ENCODE measurements around the gene DUSP9.

Gene DUSP9

DNA sequence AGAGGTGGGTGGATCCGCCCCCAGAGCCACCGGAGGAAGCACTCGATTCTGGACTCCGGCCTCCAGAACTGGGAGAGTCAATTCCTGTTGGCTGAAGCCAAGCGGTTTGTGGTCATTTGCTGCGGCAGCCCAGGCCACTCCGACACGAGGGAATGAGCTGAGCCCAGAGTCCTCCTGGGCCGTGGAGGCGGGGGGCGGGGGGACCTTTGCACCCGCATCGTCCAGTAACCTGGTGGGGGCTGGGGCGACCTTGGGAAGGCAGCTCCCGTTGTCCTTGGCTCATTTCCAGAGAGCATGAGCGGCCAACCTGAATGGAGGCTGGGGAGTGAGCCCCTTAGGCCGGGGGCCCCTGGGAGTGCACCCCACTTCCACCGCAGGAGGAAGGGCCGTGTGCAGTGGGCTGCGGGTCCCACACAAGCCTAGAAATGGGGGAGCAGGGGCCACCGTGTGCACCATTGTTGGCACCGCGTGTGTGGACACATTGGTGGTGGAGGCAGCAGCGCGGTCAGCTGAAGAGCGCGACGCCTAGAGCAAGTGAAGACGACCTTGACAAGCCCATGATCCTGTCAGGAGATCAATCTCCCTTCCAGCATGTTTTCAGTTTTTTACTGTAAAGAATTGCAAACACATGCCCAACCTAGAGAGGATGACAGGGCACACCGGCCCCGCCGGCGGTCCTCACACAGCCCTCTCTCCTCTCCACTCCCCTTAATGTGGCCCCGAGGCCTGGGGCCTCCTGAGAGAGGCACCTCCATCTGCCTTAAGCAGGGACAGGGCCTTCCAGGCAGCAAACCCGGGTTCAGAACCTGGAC is 19.9 kb upstream of the DUSP9 start:
- Mint-ChIP-seq H3K4me3 (no peak overlapping the region), H3K9me3 (no peaks in the 10 kb centered on the region), H3K27me3 (ENCODE audit: low read depth) (peaks cover 3% of the 10 kb centered on the region), H3K4me1 (ENCODE audit: low read depth) (no peaks in the 10 kb centered on the region), H3K36me3 (ENCODE audit: low read depth) (no peaks in the 10 kb centered on the region), H3K27ac (no peak overlapping the region)
- DNase-seq (ENCODE audit: low spot score) = no peak

DNA sequence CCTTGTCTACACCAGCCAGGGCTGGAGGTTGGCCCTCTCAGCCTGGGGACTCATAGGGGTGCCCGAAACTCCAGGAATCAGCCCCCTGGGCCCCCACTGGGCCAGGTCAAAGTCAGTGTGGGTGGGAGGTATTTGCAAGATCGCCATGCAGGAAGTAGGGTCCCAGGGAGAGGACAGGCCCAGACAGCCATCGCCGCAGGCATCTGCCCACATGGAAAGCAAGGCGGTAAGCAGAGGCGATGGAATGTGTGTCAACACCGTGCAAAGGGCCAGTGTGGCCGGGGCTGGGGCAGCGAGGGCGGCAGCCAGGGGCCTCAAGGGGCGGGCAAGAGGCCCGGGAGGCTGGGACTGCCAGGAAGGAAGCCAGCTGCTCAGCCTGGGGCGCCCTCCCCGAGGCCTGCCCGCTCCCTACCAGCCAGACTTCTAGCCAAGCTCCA is 19.3 kb upstream of the DUSP9 start:
- H3K27me3 Mint-ChIP-seq (ENCODE audit: low read depth) = peaks cover 3% of the 10 kb centered on the region
- no peaks in the 10 kb centered on the region for H3K9me3 Mint-ChIP-seq
- H3K27ac Mint-ChIP-seq = no peak overlapping the region
- no peak for DNase-seq (ENCODE audit: low spot score)
- no peaks in the 10 kb centered on the region for H3K36me3 Mint-ChIP-seq (ENCODE audit: low read depth)
- H3K4me3 Mint-ChIP-seq = no peak overlapping the region
- no peaks in the 10 kb centered on the region for H3K4me1 Mint-ChIP-seq (ENCODE audit: low read depth)

DNA sequence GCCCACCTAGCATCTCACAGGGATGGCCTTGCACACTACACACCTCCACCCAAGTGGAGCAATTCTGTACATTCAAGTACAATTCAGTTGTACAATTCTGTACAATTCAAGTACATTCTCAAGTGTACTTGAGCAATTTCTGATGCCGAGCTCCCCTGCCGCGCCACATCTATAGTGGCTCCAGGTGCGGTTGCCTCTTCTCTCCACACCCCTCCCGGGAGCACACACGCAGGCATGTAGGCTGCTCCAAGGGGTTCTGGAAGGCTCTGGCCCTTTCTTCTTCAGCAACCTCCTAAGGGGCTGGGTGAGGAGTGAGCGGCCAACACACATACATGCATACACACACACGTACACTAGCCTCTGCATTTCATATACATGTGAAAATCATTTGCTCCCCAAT is 18.9 kb upstream of the DUSP9 start:
- no peak for DNase-seq (ENCODE audit: low spot score)
- Mint-ChIP-seq H3K36me3 (ENCODE audit: low read depth) (no peaks in the 10 kb centered on the region), H3K4me3 (no peak overlapping the region), H3K27me3 (ENCODE audit: low read depth) (peaks cover 3% of the 10 kb centered on the region), H3K27ac (no peak overlapping the region), H3K4me1 (ENCODE audit: low read depth) (no peaks in the 10 kb centered on the region), H3K9me3 (no peaks in the 10 kb centered on the region)

DNA sequence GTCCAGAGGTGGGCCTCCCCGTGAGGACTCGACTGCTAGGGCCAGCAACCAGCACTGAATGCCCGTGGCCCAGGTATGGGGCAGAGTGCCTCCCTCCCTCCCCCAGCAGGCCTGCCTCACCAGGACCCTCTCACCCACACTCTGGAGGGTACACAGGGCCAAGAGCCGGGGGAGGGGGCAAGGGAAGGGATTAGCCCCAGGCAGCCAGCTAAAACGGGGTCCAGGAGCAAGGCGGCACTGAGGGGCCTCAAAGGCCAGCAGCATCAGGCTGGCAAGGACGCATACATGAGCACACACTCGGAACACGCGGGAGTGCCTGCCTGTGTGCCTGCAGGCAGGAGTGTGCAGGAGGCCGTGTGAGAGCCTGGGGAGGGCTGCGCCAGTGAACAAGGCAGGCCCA is 18.3 kb upstream of the DUSP9 start:
- no peak overlapping the region for H3K4me3 Mint-ChIP-seq

DNA sequence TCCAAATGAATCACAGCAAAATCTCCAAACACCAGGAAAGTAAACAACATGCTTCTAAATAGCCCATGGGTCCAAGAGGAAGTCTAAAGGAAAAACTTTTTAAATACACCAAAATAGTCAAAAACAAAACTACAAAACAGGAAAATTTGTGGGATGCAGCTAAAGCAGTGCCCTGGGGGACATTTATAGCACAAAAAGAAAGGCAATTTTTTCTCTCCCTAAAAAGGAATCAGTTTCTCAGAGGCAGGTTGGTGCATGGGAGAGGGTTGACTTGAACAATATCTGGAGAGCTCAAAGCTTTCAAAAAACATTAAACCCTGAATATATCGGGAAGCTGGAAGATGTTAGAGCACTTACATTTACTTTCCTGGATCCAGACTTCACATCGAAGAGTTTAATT is 15.7 kb upstream of the DUSP9 start:
- Mint-ChIP-seq H3K36me3 (ENCODE audit: low read depth) (no peaks in the 10 kb centered on the region), H3K4me1 (ENCODE audit: low read depth) (no peaks in the 10 kb centered on the region)

More for the DNA sequence above, 18.3 kb upstream of the DUSP9 start:
- no peaks in the 10 kb centered on the region for H3K4me1 Mint-ChIP-seq (ENCODE audit: low read depth)
- H3K9me3 Mint-ChIP-seq = no peaks in the 10 kb centered on the region
- H3K27me3 Mint-ChIP-seq (ENCODE audit: low read depth) = peaks cover 3% of the 10 kb centered on the region
- no peak for DNase-seq (ENCODE audit: low spot score)
- no peaks in the 10 kb centered on the region for H3K36me3 Mint-ChIP-seq (ENCODE audit: low read depth)
- H3K27ac Mint-ChIP-seq = no peak overlapping the region

DNA sequence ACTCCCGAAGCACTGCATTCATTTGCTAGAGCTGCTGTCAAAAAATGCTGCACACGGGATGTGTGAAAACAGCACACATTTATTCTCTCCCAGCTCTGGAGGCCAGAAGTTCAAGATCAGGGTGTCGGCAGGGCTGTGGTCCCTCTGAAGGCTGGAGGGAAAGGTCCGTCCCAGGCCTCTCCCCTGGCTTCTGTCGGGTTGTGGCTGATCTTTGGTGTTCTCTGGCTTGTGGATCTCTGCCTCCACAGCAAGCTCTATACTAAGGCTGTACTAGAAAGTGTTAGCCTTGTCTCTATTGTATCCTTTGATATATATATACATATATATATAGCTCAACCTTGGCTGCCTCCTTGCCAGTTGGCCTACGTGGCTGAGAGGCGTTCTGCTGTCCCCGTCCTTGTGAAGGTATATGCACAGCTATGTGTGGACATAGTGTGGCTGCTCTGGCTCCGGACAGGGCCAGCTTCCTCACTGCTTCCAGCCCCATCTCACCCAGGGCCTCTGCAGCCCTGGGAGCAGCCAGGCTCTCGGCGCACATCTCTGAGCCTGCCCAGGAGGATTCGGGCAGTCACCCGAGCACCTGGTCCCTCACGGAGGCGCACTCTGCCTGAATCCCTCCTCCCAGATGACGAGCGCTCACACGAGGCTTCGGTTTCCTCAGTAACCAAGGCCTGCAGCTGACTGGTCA is 15.0 kb upstream of the DUSP9 start:
- no peak for DNase-seq (ENCODE audit: low spot score)
- H3K4me3 Mint-ChIP-seq = no peak overlapping the region
- no peaks in the 10 kb centered on the region for H3K9me3 Mint-ChIP-seq
- no peak overlapping the region for H3K27ac Mint-ChIP-seq
- no peaks in the 10 kb centered on the region for H3K36me3 Mint-ChIP-seq (ENCODE audit: low read depth)
- no peaks in the 10 kb centered on the region for H3K4me1 Mint-ChIP-seq (ENCODE audit: low read depth)
- H3K27me3 Mint-ChIP-seq (ENCODE audit: low read depth) = peaks cover 3% of the 10 kb centered on the region

More for the DNA sequence above, 15.7 kb upstream of the DUSP9 start:
- Mint-ChIP-seq H3K27me3 (ENCODE audit: low read depth) (peaks cover 3% of the 10 kb centered on the region), H3K9me3 (no peaks in the 10 kb centered on the region), H3K27ac (no peak overlapping the region), H3K4me3 (no peak overlapping the region)
- DNase-seq (ENCODE audit: low spot score) = no peak

DNA sequence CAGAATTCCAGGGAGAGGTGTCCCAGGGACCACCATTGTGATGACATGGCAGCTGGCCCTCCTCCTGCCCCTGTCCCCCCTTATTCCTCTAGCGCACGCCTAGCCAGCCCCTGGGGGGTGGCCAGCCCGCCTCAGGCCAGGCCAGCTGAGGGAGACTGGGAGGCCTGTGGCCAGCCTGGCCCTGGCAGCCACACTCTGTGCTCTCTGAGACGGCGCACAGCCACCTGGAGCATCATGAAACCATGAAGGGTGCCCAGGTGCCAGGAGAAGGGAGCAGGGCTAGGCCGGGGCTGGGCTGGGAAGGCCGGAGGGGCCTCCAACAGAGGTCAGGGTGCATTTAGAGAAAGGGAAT is 14.4 kb upstream of the DUSP9 start:
- Mint-ChIP-seq H3K27ac (no peak overlapping the region), H3K36me3 (ENCODE audit: low read depth) (no peaks in the 10 kb centered on the region), H3K4me3 (no peak overlapping the region), H3K9me3 (no peaks in the 10 kb centered on the region), H3K27me3 (ENCODE audit: low read depth) (peaks cover 3% of the 10 kb centered on the region), H3K4me1 (ENCODE audit: low read depth) (no peaks in the 10 kb centered on the region)
- no peak for DNase-seq (ENCODE audit: low spot score)

DNA sequence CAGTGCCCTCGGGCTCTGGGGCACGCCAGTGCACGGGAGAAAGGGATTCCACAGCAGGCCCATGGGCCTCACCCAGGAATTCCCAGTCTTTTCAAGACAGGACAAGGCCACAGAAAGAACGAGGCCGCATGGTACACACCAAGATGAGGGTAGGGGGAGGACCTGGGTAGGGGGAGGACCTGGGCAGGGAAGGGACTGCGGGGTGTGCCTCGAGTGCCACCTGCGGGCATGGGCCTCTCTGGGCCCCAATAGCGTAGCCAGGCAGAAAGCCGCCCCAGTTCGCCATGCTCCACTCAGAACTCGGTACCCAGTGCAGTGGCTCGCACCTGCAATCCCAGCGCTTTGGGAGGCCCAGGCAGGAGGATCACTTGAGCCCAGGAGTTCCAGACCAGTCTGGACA is 14.0 kb upstream of the DUSP9 start:
- Mint-ChIP-seq H3K36me3 (ENCODE audit: low read depth) (no peaks in the 10 kb centered on the region), H3K9me3 (no peaks in the 10 kb centered on the region), H3K27me3 (ENCODE audit: low read depth) (peaks cover 3% of the 10 kb centered on the region), H3K4me1 (ENCODE audit: low read depth) (no peaks in the 10 kb centered on the region), H3K27ac (no peak overlapping the region), H3K4me3 (no peak overlapping the region)
- no peak for DNase-seq (ENCODE audit: low spot score)

DNA sequence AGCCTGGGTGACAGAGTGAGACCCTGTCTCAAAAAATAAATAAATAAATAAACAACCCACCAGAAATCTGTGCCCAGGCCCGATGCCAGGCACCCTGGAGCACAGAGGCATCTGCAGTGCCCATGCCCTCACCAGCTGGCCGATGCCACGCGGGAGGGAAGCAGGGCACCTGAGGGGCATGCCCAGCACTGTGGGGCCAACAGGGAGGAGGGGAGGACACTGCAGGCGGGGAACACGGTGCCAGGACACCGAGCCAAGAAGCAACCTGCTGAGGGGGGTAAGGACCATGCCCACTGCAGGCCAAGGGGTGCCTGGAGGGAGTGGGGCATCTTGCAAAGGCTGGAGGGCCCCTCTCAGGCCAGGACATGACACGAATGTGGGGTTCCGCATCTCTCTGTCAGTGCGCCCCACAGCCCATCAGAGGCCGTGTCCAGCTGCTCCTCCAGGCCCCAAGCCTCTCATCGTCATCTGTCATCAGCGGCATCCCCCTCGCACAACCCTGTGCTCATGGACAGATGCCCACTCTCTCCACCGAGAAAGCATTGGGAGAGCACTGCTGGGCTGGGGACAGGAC is 13.3 kb upstream of the DUSP9 start:
- Mint-ChIP-seq H3K4me3 (no peak overlapping the region), H3K4me1 (ENCODE audit: low read depth) (no peaks in the 10 kb centered on the region), H3K27me3 (ENCODE audit: low read depth) (peaks cover 3% of the 10 kb centered on the region), H3K9me3 (no peaks in the 10 kb centered on the region), H3K27ac (no peak overlapping the region), H3K36me3 (ENCODE audit: low read depth) (no peaks in the 10 kb centered on the region)
- no peak for DNase-seq (ENCODE audit: low spot score)

DNA sequence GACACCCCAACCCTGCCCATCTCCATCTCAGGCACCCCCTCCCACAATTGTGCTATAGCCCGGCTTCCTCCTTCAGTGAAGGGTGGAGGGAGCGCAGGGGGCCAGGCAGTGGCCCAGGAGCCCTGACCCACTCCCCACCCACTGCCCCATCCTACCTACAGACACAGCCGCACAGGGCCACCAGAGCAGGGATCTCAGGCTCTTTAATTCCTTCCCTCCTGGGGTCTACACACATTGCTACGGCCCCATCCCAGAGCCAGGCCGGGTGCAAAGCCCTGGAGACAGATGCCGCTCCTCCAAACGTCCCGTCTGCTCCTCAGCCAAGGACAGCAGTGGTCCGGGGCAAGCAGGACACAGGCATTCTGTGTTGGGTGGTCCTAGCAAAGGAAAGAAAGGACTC is 12.8 kb upstream of the DUSP9 start:
- H3K4me3 Mint-ChIP-seq = no peak overlapping the region
- H3K9me3 Mint-ChIP-seq = no peaks in the 10 kb centered on the region
- H3K27me3 Mint-ChIP-seq (ENCODE audit: low read depth) = peaks cover 3% of the 10 kb centered on the region
- DNase-seq (ENCODE audit: low spot score) = no peak
- H3K4me1 Mint-ChIP-seq (ENCODE audit: low read depth) = no peaks in the 10 kb centered on the region
- no peaks in the 10 kb centered on the region for H3K36me3 Mint-ChIP-seq (ENCODE audit: low read depth)
- H3K27ac Mint-ChIP-seq = no peak overlapping the region

DNA sequence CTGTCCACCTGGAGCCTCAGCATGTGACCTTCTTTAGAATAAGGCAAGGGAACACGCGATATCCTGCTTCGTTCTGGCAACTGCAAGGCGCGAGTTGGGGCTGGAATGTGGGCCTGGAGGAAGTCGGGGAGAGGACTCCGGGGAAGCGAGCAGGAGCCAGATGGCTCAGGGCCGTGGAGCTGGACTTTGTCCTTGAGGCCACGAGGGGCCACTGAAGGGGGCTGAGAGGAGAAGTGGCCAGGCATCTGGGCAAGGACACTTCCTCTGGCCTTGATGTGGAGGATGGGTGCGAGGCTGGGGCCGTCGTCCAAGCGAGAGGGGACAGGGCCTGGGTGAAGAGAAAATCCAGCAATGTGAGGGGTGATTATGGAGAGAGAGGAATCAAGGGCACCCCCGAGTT is 12.2 kb upstream of the DUSP9 start:
- Mint-ChIP-seq H3K4me3 (no peak overlapping the region), H3K4me1 (ENCODE audit: low read depth) (no peaks in the 10 kb centered on the region), H3K36me3 (ENCODE audit: low read depth) (no peaks in the 10 kb centered on the region), H3K9me3 (no peaks in the 10 kb centered on the region), H3K27me3 (ENCODE audit: low read depth) (peaks cover 1% of the 10 kb centered on the region), H3K27ac (no peak overlapping the region)
- no peak for DNase-seq (ENCODE audit: low spot score)

DNA sequence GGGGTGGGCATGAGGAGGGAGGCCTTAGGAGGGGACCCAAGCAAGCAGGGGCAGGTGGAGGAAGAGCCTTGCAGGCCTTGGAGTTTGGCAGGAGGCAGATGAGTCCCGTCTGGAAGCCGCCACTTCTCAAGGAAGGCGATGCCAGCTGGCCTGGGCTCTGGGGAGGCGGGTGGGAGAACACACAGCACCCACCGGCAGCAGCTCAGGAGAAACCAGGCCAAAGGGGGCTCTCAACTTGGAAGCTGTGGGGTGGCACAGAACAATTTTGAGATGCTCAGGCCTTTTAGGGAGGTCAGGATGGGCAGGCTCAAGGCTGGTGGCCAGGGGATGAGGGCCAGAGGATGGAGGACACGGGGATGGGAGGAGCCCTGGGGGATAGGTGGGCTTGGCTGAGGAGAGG is 11.6 kb upstream of the DUSP9 start:
- no peak overlapping the region for H3K27ac Mint-ChIP-seq
- no peaks in the 10 kb centered on the region for H3K27me3 Mint-ChIP-seq (ENCODE audit: low read depth)
- no peak for DNase-seq (ENCODE audit: low spot score)
- H3K4me1 Mint-ChIP-seq (ENCODE audit: low read depth) = no peaks in the 10 kb centered on the region
- no peaks in the 10 kb centered on the region for H3K36me3 Mint-ChIP-seq (ENCODE audit: low read depth)
- no peaks in the 10 kb centered on the region for H3K9me3 Mint-ChIP-seq
- no peak overlapping the region for H3K4me3 Mint-ChIP-seq

DNA sequence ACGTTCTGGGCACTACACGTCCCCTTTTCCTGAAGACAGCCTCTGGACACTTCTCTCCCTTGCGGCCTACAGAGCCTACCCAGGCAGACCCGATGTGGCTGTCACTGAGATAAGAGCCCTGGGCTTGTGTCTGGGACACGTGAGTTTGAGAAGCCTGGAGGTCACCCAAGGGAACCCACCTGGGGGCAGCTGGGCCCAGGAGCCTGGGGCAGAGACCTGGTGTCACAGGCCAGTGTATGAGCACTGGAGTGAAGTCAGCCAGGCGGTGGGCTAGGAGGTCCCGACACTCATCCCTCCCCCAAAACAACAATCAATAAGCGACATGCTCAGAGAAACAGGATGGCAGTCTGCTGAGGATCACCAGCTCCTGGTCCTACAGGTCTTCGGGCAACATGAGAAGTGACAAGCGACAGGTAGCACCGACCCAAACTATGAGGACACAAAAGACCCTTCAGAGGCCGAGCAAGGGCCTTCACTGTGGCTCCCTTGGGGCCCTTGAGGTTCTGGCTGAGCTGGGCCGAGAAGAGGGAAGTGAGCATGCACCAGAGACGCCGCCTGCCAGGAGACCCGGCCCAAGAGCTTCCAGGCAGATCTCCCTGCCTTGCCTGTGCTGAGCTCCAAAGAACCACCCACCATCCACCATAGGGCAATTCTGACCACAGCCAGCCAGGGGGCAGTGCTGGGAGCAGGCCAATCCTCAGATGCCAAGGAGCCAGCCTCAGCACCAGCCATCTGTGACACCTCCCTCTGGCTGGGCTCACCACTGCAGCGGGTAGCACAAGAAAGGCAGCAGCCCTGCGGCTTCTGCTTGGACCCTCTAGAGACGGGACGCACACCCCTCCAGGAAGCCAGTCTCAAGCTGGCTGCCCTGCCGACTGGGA is 11.0 kb upstream of the DUSP9 start:
- DNase-seq (ENCODE audit: low spot score) = no peak
- H3K27me3 Mint-ChIP-seq (ENCODE audit: low read depth) = peaks cover 2% of the 10 kb centered on the region
- H3K4me3 Mint-ChIP-seq = no peak overlapping the region
- no peaks in the 10 kb centered on the region for H3K36me3 Mint-ChIP-seq (ENCODE audit: low read depth)
- H3K9me3 Mint-ChIP-seq = no peaks in the 10 kb centered on the region
- H3K4me1 Mint-ChIP-seq (ENCODE audit: low read depth) = no peaks in the 10 kb centered on the region
- H3K27ac Mint-ChIP-seq = no peak overlapping the region

DNA sequence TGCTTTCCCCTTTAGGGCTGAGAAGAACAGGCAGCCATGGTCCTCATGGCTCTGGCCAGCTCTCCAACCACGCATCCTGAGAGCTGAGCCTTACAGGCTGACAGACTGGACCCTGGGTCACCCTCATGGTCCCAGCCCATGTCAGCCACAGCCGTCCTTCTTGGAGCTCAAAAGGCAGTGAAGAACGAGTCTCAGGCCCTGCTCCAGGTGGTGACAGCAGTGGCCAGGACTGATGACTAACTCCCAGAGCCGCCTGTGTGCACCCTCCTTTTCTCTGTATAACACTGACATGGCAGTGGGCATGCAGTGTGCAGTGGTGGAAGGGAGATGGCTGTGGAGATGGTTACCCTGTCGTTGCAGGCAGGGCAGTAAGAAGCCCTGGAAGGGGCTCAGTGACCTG is 10.3 kb upstream of the DUSP9 start:
- Mint-ChIP-seq H3K4me1 (ENCODE audit: low read depth) (no peaks in the 10 kb centered on the region), H3K9me3 (no peaks in the 10 kb centered on the region), H3K4me3 (no peak overlapping the region), H3K27me3 (ENCODE audit: low read depth) (peaks cover 8% of the 10 kb centered on the region), H3K36me3 (ENCODE audit: low read depth) (no peaks in the 10 kb centered on the region), H3K27ac (no peak overlapping the region)
- DNase-seq (ENCODE audit: low spot score) = no peak

All from T-helper 2 cell treated with Interferon-gamma antibody and Interleukin-4, amounts not matched to agents 5 μg/mL and 100 μg/mL, for 36 hours (primary cell).